ENCODE measurements around the gene TGFA. TPM values are rescaled to one million over a fixed set of nuclear protein-coding genes. Genes with fewer than 3 reads are reported as not detected.
"Not testable (repeated sequence)": the region's sequence is repeated elsewhere in the genome, so short reads cannot be mapped to it uniquely, and the experiment has no call there.

The TGFA gene
- total RNA-seq, 1 donor from 2014 or later, result 0.93 TPM

- no peak for DNase-seq (ENCODE audit: extremely low read depth, low read depth, low spot score)
Measured at GRCh38 chr2:70467831-70468779, 85.5 kb downstream of the TGFA start.

GRCh38 chr2:70467237-70467636 lies 86.4 kb downstream of the TGFA start:
- DNase-seq (ENCODE audit: extremely low read depth, low read depth, low spot score), result no peak

- not testable (repeated sequence) for DNase-seq (ENCODE audit: extremely low read depth, low read depth, low spot score)
Measured at GRCh38 chr2:70466647-70467046, 87.0 kb downstream of the TGFA start.

GRCh38 chr2:70463997-70464396 lies 89.6 kb downstream of the TGFA start:
- no peak for DNase-seq (ENCODE audit: extremely low read depth, low read depth, low spot score)

GRCh38 chr2:70463581-70463980 lies 90.0 kb downstream of the TGFA start:
- DNase-seq (ENCODE audit: extremely low read depth, low read depth, low spot score), result no peak

- no peak for DNase-seq (ENCODE audit: extremely low read depth, low read depth, low spot score)
Measured at GRCh38 chr2:70461981-70462876, 91.4 kb downstream of the TGFA start.

GRCh38 chr2:70461414-70461813 lies 92.2 kb downstream of the TGFA start:
- DNase-seq (ENCODE audit: extremely low read depth, low read depth, low spot score), result no peak

GRCh38 chr2:70460333-70460732 lies 93.3 kb downstream of the TGFA start:
- no peak for DNase-seq (ENCODE audit: extremely low read depth, low read depth, low spot score)

GRCh38 chr2:70458661-70459060 lies 95.0 kb downstream of the TGFA start:
- no peak for DNase-seq (ENCODE audit: extremely low read depth, low read depth, low spot score)

- no peak for DNase-seq (ENCODE audit: extremely low read depth, low read depth, low spot score)
Measured at GRCh38 chr2:70456585-70457495, 96.8 kb downstream of the TGFA start.

GRCh38 chr2:70454936-70455544 lies 98.6 kb downstream of the TGFA start:
- no peak for DNase-seq (ENCODE audit: extremely low read depth, low read depth, low spot score)

- DNase-seq (ENCODE audit: extremely low read depth, low read depth, low spot score), result no peak
Measured at GRCh38 chr2:70450641-70451250, 102.9 kb downstream of the TGFA start.

GRCh38 chr2:70448041-70448440 lies 105.6 kb downstream of the TGFA start:
- DNase-seq (ENCODE audit: extremely low read depth, low read depth, low spot score), result no peak

GRCh38 chr2:70443726-70444125 lies 109.9 kb downstream of the TGFA start:
- DNase-seq (ENCODE audit: extremely low read depth, low read depth, low spot score), result no peak

- DNase-seq (ENCODE audit: extremely low read depth, low read depth, low spot score), result no peak
Measured at GRCh38 chr2:70443078-70443465, 110.6 kb downstream of the TGFA start.

- DNase-seq (ENCODE audit: extremely low read depth, low read depth, low spot score), result no peak
Measured at GRCh38 chr2:70442301-70443077, 111.1 kb downstream of the TGFA start.

GRCh38 chr2:70440621-70441020 lies 113.0 kb downstream of the TGFA start:
- DNase-seq (ENCODE audit: extremely low read depth, low read depth, low spot score), result no peak

GRCh38 chr2:70435138-70435537 lies 118.5 kb downstream of the TGFA start:
- DNase-seq (ENCODE audit: extremely low read depth, low read depth, low spot score), result no peak

- DNase-seq (ENCODE audit: extremely low read depth, low read depth, low spot score), result no peak
Measured at GRCh38 chr2:70433315-70433714, 120.3 kb downstream of the TGFA start.
